GM12891 (cell line): ENCODE data around the gene CASR. TPM values are rescaled to one million over a fixed set of nuclear protein-coding genes. Genes with fewer than 3 reads are reported as not detected.
"Not testable (repeated sequence)": the region's sequence is repeated elsewhere in the genome, so short reads cannot be mapped to it uniquely, and the experiment has no call there.

Experiments
- DNase-seq: peaks from one replicate; pipeline ENCODE4 v3.0.0; 2011; ENCODE audit warnings: low spot score; ENCODE audit not compliant: insufficient read length
- FAIRE-seq: peaks from 2 replicates; lab custom pipeline; 2011; peaks lifted over from hg19 to GRCh38; lab: Jason Lieb, UNC
- PAX5 ChIP-seq: IDR thresholded peaks from 2 replicates; pipeline ENCODE4 v1.6.1; 2011; ENCODE audit warnings: low read length, moderate library complexity, mild to moderate bottlenecking; ENCODE audit not compliant: insufficient read depth, severe bottlenecking
- POLR2A ChIP-seq: IDR thresholded peaks from 2 replicates; pipeline ENCODE4 v1.6.1; 2011; ENCODE audit warnings: low read depth, low read length, control low read depth
- POLR2AphosphoS5 ChIP-seq: IDR thresholded peaks from 2 replicates; pipeline ENCODE4 v1.6.1; 2011; ENCODE audit warnings: low read depth, low read length, control low read depth
- POU2F2 ChIP-seq: IDR thresholded peaks from 2 replicates; pipeline ENCODE4 v1.6.1; 2011; ENCODE audit warnings: low read depth, mild to moderate bottlenecking, control low read depth, low read length, moderate library complexity
- SPI1 ChIP-seq: IDR thresholded peaks from 2 replicates; pipeline ENCODE4 v1.6.1; 2011; ENCODE audit warnings: low read depth, low read length, control low read depth
- TAF1 ChIP-seq: IDR thresholded peaks from 2 replicates; pipeline ENCODE4 v1.6.1; 2011; ENCODE audit warnings: low read depth, low read length, control low read depth
- polyA plus RNA-seq: library from polyadenylated mRNA; unstranded; fragments of >200 nt; gene quantifications from one replicate; pipeline ENCODE4 v1.2.1, GENCODE V29; 2012; ENCODE audit warnings: low read depth, missing spikeins, inconsistent platforms; ENCODE audit not compliant: missing spikeins

The CASR gene
- 0.08 TPM for polyA plus RNA-seq

- no peak for FAIRE-seq
- DNase-seq = no peak
- no peak for TF ChIP-seq POU2F2
- TF ChIP-seq SPI1 = no peak
- TF ChIP-seq TAF1 = no peak
- no peak for TF ChIP-seq PAX5
- no peak for TF ChIP-seq POLR2A
- no peak for TF ChIP-seq POLR2AphosphoS5
These were observed at the start of gene CASR for GRCh38 chr3:122183521-122183892. Gene CASR (plus strand): TSS chr3:122183668. CDS start chr3:122254190, 70,522 bp downstream.

GRCh38 chr3:122146466-122146865 is 37.0 kb upstream of the CASR start:
- no peak for FAIRE-seq
- no peak for DNase-seq
- TF ChIP-seq POLR2A = no peak
- TF ChIP-seq PAX5 = no peak
- no peak for TF ChIP-seq POLR2AphosphoS5
- no peak for TF ChIP-seq SPI1
- TF ChIP-seq POU2F2 = no peak
- no peak for TF ChIP-seq TAF1

- TF ChIP-seq POLR2AphosphoS5 (no peak), POU2F2 (no peak), POLR2A (no peak)
- FAIRE-seq = no peak
These were observed 34.4 kb upstream of the CASR start for GRCh38 chr3:122148941-122149627.

GRCh38 chr3:122151480-122151879 is 32.0 kb upstream of the CASR start:
- TF ChIP-seq TAF1 (no peak), PAX5 (no peak), SPI1 (no peak), POU2F2 (no peak), POLR2AphosphoS5 (no peak), POLR2A (no peak)
- FAIRE-seq (no peak), DNase-seq (no peak)

More at GRCh38 chr3:122148941-122149627, 34.4 kb upstream of the CASR start:
- DNase-seq = no peak

- DNase-seq, FAIRE-seq: not testable (repeated sequence)
These were observed 18.5 kb upstream of the CASR start for GRCh38 chr3:122164983-122165382.

GRCh38 chr3:122167630-122168029 is 15.8 kb upstream of the CASR start:
- no peak for TF ChIP-seq POU2F2
- TF ChIP-seq POLR2AphosphoS5 = no peak
- no peak for TF ChIP-seq SPI1
- no peak for TF ChIP-seq PAX5
- no peak for TF ChIP-seq TAF1
- no peak for TF ChIP-seq POLR2A
- DNase-seq (no peak), FAIRE-seq (no peak)

GRCh38 chr3:122168044-122168443 is 15.4 kb upstream of the CASR start:
- FAIRE-seq = no peak
- no peak for DNase-seq
- TF ChIP-seq POU2F2 (no peak), POLR2AphosphoS5 (no peak), SPI1 (no peak), TAF1 (no peak), PAX5 (no peak), POLR2A (no peak)

GRCh38 chr3:122169911-122170310 is 13.6 kb upstream of the CASR start:
- DNase-seq (no peak), FAIRE-seq (no peak)
- TF ChIP-seq TAF1 (no peak), POU2F2 (no peak), POLR2AphosphoS5 (no peak), PAX5 (no peak), SPI1 (no peak), POLR2A (no peak)

- FAIRE-seq, DNase-seq: not testable (repeated sequence)
These were observed 12.1 kb upstream of the CASR start for GRCh38 chr3:122171361-122171760.

GRCh38 chr3:122178711-122179110 is 4.8 kb upstream of the CASR start:
- TF ChIP-seq TAF1 (no peak), SPI1 (no peak), PAX5 (no peak), POLR2A (no peak), POU2F2 (no peak), POLR2AphosphoS5 (no peak)
- DNase-seq (no peak), FAIRE-seq (no peak)
